BLaER1 treated with 17β-estradiol and CSF1 and Interleukin-3, amounts not matched to agents 10 nM and 100 nM (cell line): ENCODE measurements around the gene TSPAN3.
A peak's percentile ranks its signal among the peaks of the same experiment; 100 is the strongest.

Experiments
- H3K27ac ChIP-seq, 11 experiments: shearing (Covaris generic); formaldehyde crosslinking; 2 replicates each; pipeline ENCODE4 v1.8.1; 2022
- H3K27me3 ChIP-seq, 11 experiments: shearing (Covaris generic); formaldehyde crosslinking; 2 replicates each; pipeline ENCODE4 v1.8.1; 2022
- H3K36me3 ChIP-seq, 11 experiments: shearing (Covaris generic); formaldehyde crosslinking; 2 replicates each; pipeline ENCODE4 v1.8.1; 2022
- H3K4me1 ChIP-seq, 10 experiments: shearing (Covaris generic); formaldehyde crosslinking; 2 replicates each; pipeline ENCODE4 v1.8.1; 2022
- H3K4me2 ChIP-seq, 11 experiments: shearing (Covaris generic); formaldehyde crosslinking; 2 replicates each; pipeline ENCODE4 v1.8.1; 2022
- H3K4me3 ChIP-seq, 10 experiments: shearing (Covaris generic); formaldehyde crosslinking; 2 replicates each; pipeline ENCODE4 v1.8.1; 2022
- H3K9ac ChIP-seq, 11 experiments: shearing (Covaris generic); formaldehyde crosslinking; 2 replicates each; pipeline ENCODE4 v1.8.1; 2022
- H3K9me3 ChIP-seq, 11 experiments: shearing (Covaris generic); formaldehyde crosslinking; replicated peaks in 1 of 11; 2 replicates each; pipeline ENCODE4 v1.8.1; 2022
- H4K20me1 ChIP-seq, 11 experiments: shearing (Covaris generic); formaldehyde crosslinking; 2 replicates each; pipeline ENCODE4 v1.8.1; 2022
- Cebpa-rat ChIP-seq, 11 experiments: shearing (Covaris generic); IDR thresholded peaks; 2 replicates each; pipeline ENCODE4 v1.8.1; 2022

Gene TSPAN3

GRCh38 chr15:76994971-76995945 is 75.7 kb downstream of the TSPAN3 start, which contains the start of gene PSTPIP1:
Gene PSTPIP1, plus strand, starts transcription at chr15:76995126. Its CDS starts 448 bp downstream, at chr15:76995574.
- Histone ChIP-seq H3K27me3 (no peaks in the 10 kb centered on the region), H3K4me3 (peak within 1 kb of the TSS; percentile 54 to 92 (median 80)), H3K9ac (peak within 1 kb of the TSS; percentile 84 to 98 (median 91)), H3K36me3 (peaks cover 0 to 42% (median 35%) of the 10 kb centered on the region in 11 experiments; a peak in 17 of 22 replicates), H3K27ac (peak within 1 kb of the TSS; percentile 71 to 99 (median 94)), H3K4me2 (peak within 1 kb of the TSS; percentile 92 to 100 (median 99)), H3K9me3 (no peaks in the 10 kb centered on the region), H4K20me1 (peaks cover 0 to 39% (median 21%) of the 10 kb centered on the region in 11 experiments; a peak in 12 of 22 replicates), H3K4me1 (peaks cover 88 to 100% (median 96%) of the 10 kb centered on the region in 10 experiments)
- peak in 5 of 11 experiments; percentile 37 to 84 (median 74); a peak in 7 of 22 replicates for TF ChIP-seq Cebpa-rat (IDR thresholded peaks at IDR 0.05)

- H3K4me3 ChIP-seq, result peak overlapping the region; percentile 54 to 92 (median 80); a peak in 19 of 20 replicates
- H3K27ac ChIP-seq, result peak overlapping the region; percentile 71 to 99 (median 94); a peak in 21 of 22 replicates
- H3K4me1 ChIP-seq, result peaks cover 88 to 100% (median 96%) of the 10 kb centered on the region in 10 experiments
- peaks cover 0 to 31% (median 15%) of the 10 kb centered on the region in 11 experiments; a peak in 11 of 22 replicates for H4K20me1 ChIP-seq
- H3K36me3 ChIP-seq, result peaks cover 0 to 34% (median 28%) of the 10 kb centered on the region in 11 experiments; a peak in 17 of 22 replicates
- H3K9me3 ChIP-seq, result no peaks in the 10 kb centered on the region
- H3K27me3 ChIP-seq, result no peaks in the 10 kb centered on the region
- no peak for TF ChIP-seq Cebpa-rat (IDR thresholded peaks at IDR 0.05)
- peak overlapping the region; percentile 84 to 98 (median 91) for H3K9ac ChIP-seq
- H3K4me2 ChIP-seq, result peak overlapping the region; percentile 92 to 100 (median 99)
Observed at GRCh38 chr15:76994496-76994895, 76.4 kb downstream of the TSPAN3 start.

- peak overlapping the region; percentile 92 to 100 (median 99) for H3K4me2 ChIP-seq
- peaks cover 0 to 29% (median 23%) of the 10 kb centered on the region in 11 experiments; a peak in 15 of 22 replicates for H3K36me3 ChIP-seq
- H3K27me3 ChIP-seq, result no peaks in the 10 kb centered on the region
- H3K9me3 ChIP-seq, result no peaks in the 10 kb centered on the region
- peaks cover 88 to 100% (median 96%) of the 10 kb centered on the region in 10 experiments for H3K4me1 ChIP-seq
- H3K27ac ChIP-seq, result peak overlapping the region; percentile 71 to 99 (median 94); a peak in 21 of 22 replicates
- H3K4me3 ChIP-seq, result peak overlapping the region in 4 of 10 experiments; percentile 9 to 89 (median 80); a peak in 3 of 20 replicates
- no peak for TF ChIP-seq Cebpa-rat (IDR thresholded peaks at IDR 0.05)
- peak overlapping the region; percentile 84 to 98 (median 91); a peak in 20 of 22 replicates for H3K9ac ChIP-seq
- H4K20me1 ChIP-seq, result peaks cover 0 to 26% (median 10%) of the 10 kb centered on the region in 11 experiments; a peak in 10 of 22 replicates
Observed at GRCh38 chr15:76994001-76994400, 76.9 kb downstream of the TSPAN3 start.

GRCh38 chr15:76993114-76993725 is 77.7 kb downstream of the TSPAN3 start:
- Histone ChIP-seq H3K4me3 (peak overlapping the region in 2 of 10 experiments; percentile 12 to 21; a peak in 1 of 20 replicates), H3K9ac (peak overlapping the region in 10 of 11 experiments; percentile 9 to 97 (median 90); a peak in 14 of 22 replicates), H3K4me2 (peak overlapping the region; percentile 92 to 100 (median 99)), H4K20me1 (peaks cover 0 to 18% (median 3%) of the 10 kb centered on the region in 11 experiments; a peak in 9 of 22 replicates), H3K9me3 (no peaks in the 10 kb centered on the region), H3K27me3 (no peaks in the 10 kb centered on the region), H3K4me1 (peaks cover 88 to 100% (median 95%) of the 10 kb centered on the region in 10 experiments), H3K36me3 (peaks cover 0 to 23% (median 15%) of the 10 kb centered on the region in 11 experiments; a peak in 14 of 22 replicates), H3K27ac (peak overlapping the region; percentile 41 to 99 (median 94); a peak in 21 of 22 replicates)
- TF ChIP-seq Cebpa-rat (IDR thresholded peaks at IDR 0.05), result no peak

- Histone ChIP-seq H3K4me3 (no peak overlapping the region), H4K20me1 (peaks cover 0 to 6% (median 0%) of the 10 kb centered on the region in 11 experiments; a peak in 5 of 22 replicates), H3K4me2 (peak overlapping the region; percentile 92 to 100 (median 99)), H3K4me1 (peaks cover 88 to 99% (median 95%) of the 10 kb centered on the region in 10 experiments), H3K9ac (peak overlapping the region in 9 of 11 experiments; percentile 22 to 69 (median 54); a peak in 14 of 22 replicates), H3K27ac (peak overlapping the region; percentile 19 to 99 (median 94); a peak in 20 of 22 replicates), H3K36me3 (peaks cover 0 to 11% (median 4%) of the 10 kb centered on the region in 11 experiments; a peak in 14 of 22 replicates), H3K27me3 (no peaks in the 10 kb centered on the region), H3K9me3 (no peaks in the 10 kb centered on the region)
- no peak for TF ChIP-seq Cebpa-rat (IDR thresholded peaks at IDR 0.05)
Observed at GRCh38 chr15:76991741-76992645, 78.9 kb downstream of the TSPAN3 start.
